HG03520 (cell line): ENCODE data around the gene KIF5C.

ENCODE experiments used
- ATAC-seq: cut with Tn5 transposase; IDR thresholded peaks from one replicate; pipeline ENCODE4 v1.9.1; 2021; ENCODE audit warnings: mild to moderate bottlenecking, moderate library complexity; ENCODE audit not compliant: unreplicated experiment

KIF5C gene

GRCh38 chr2:148984449-148984848 lies 109.4 kb downstream of the KIF5C start:
- no peak for ATAC-seq

GRCh38 chr2:148987286-148987685 lies 112.3 kb downstream of the KIF5C start:
- no peak for ATAC-seq

- ATAC-seq, result no peak
Measured at GRCh38 chr2:148988337-148988736, 113.3 kb downstream of the KIF5C start.

- peak; percentile 80 for ATAC-seq
Measured at GRCh38 chr2:148989882-148990493, 115.0 kb downstream of the KIF5C start.

- no peak for ATAC-seq
Measured at GRCh38 chr2:148990968-148991367, 115.9 kb downstream of the KIF5C start.

GRCh38 chr2:148992448-148992847 lies 117.4 kb downstream of the KIF5C start:
- ATAC-seq, result no peak

GRCh38 chr2:148993351-148993750 lies 118.3 kb downstream of the KIF5C start:
- no peak for ATAC-seq

- ATAC-seq, result no peak
Measured at GRCh38 chr2:148994341-148994740, 119.3 kb downstream of the KIF5C start.

GRCh38 chr2:148996805-148997204 lies 121.8 kb downstream of the KIF5C start:
- no peak for ATAC-seq

GRCh38 chr2:148998165-148998830 lies 123.3 kb downstream of the KIF5C start:
- ATAC-seq, result no peak

- ATAC-seq, result no peak
Measured at GRCh38 chr2:148998831-148999200, 123.8 kb downstream of the KIF5C start.

GRCh38 chr2:148999451-148999921 lies 124.5 kb downstream of the KIF5C start:
- no peak for ATAC-seq

- ATAC-seq, result no peak
Measured at GRCh38 chr2:149000158-149000938, 125.3 kb downstream of the KIF5C start.

GRCh38 chr2:149001496-149001895 lies 126.5 kb downstream of the KIF5C start:
- no peak for ATAC-seq

- no peak for ATAC-seq
Measured at GRCh38 chr2:149002378-149002890, 127.4 kb downstream of the KIF5C start.

- no peak for ATAC-seq
Measured at GRCh38 chr2:149002891-149003740, 128.1 kb downstream of the KIF5C start.

GRCh38 chr2:149004836-149005235 lies 129.8 kb downstream of the KIF5C start:
- no peak for ATAC-seq

- no peak for ATAC-seq
Measured at GRCh38 chr2:149005471-149006077, 130.5 kb downstream of the KIF5C start.

GRCh38 chr2:149006883-149007543 lies 132.0 kb downstream of the KIF5C start:
- ATAC-seq, result no peak

- ATAC-seq, result no peak
Measured at GRCh38 chr2:149008381-149008780, 133.4 kb downstream of the KIF5C start.
